ENCODE data around the gene GINS2. TPM values are rescaled to one million over a fixed set of nuclear protein-coding genes. Genes with fewer than 3 reads are reported as not detected.
A peak's percentile ranks its signal among the peaks of the same experiment; 100 is the strongest.

GINS2 gene
- total and polyA plus RNA-seq, 8 donors: 0.37 to 1.9 (median 0.79) TPM

DNA sequence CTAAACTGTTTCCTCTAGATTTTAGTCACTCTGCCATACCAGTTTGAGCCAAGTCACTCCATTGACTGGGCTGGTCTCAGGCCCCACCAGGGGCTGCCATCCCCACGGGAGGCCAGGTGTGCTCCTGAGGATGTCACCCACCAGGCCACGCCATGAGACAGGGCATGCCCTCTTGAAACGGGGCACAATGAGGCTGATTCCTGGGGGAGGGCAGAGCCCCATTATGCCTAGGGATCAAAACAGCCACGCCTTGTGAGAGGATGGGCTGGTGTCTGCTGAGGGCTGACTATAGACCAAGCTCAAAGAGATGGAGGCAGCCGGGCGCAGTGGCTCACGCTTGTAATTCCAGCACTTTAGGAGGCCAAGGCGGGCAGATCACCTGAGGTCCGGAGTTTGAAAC, 21.5 kb downstream of the GINS2 start:
- ATAC-seq (no peak), DNase-seq (peak in 1 of 6 donors; percentile 44), FAIRE-seq (no peak)
- peaks cover 15 to 86% (median 65%) of the 10 kb centered on the region in 3 donors for H3K36me3 ChIP-seq
- no peak overlapping the region for H3K4me3 ChIP-seq
- H3K27ac ChIP-seq: no peak overlapping the region
- no peaks in the 10 kb centered on the region for H3K27me3 ChIP-seq
- no peaks in the 10 kb centered on the region for H3K4me1 ChIP-seq
- WGBS, 2 donors: 92 to 99% methylated on average over 9 of the region's 9 CpGs
- TF ChIP-seq, protein P1, sequence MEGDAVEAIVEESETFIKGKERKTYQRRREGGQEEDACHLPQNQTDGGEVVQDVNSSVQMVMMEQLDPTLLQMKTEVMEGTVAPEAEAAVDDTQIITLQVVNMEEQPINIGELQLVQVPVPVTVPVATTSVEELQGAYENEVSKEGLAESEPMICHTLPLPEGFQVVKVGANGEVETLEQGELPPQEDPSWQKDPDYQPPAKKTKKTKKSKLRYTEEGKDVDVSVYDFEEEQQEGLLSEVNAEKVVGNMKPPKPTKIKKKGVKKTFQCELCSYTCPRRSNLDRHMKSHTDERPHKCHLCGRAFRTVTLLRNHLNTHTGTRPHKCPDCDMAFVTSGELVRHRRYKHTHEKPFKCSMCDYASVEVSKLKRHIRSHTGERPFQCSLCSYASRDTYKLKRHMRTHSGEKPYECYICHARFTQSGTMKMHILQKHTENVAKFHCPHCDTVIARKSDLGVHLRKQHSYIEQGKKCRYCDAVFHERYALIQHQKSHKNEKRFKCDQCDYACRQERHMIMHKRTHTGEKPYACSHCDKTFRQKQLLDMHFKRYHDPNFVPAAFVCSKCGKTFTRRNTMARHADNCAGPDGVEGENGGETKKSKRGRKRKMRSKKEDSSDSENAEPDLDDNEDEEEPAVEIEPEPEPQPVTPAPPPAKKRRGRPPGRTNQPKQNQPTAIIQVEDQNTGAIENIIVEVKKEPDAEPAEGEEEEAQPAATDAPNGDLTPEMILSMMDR (IDR thresholded peaks at IDR 0.05): no peak
- no peaks in the 10 kb centered on the region for H3K9me3 ChIP-seq
- intact Hi-C loops (cut with DNase I): loop anchor here in 1 of 3 donors (5.0 kb wide), 1 partner anchor 50 kb away; no protein-coding TSS in a partner anchor

DNA sequence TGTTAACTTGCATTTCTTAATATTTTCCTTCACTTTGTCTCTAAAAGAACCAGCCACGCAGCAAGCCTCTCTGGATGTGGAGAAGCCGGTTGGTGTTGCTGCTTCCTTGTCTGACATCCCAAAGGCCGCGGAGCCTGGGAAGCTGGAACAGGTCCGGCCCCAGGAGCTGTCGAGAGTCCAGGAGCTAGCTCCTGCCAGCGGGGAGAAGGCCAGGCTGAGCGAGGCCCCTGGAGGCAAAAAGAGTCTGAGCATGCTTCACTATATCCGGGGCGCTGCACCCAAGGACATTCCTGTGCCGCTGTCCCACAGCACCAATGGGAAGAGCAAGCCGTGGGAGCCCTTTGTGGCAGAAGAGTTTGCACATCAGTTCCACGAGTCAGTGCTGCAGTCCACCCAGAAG, 22.8 kb downstream of the GINS2 start:
- 93% methylated on average over 13 of the region's 13 CpGs for WGBS, 2 donors
- peaks cover 13 to 87% (median 74%) of the 10 kb centered on the region in 3 donors for H3K36me3 ChIP-seq
- no peak overlapping the region for H3K4me3 ChIP-seq
- intact Hi-C loops (cut with DNase I): loop anchor here in 1 of 3 donors (5.0 kb wide), 1 partner anchor 51 kb away; no protein-coding TSS in a partner anchor
- ATAC-seq: no peak
- H3K27me3 ChIP-seq: no peaks in the 10 kb centered on the region
- no peaks in the 10 kb centered on the region for H3K4me1 ChIP-seq
- TF ChIP-seq, protein P1 (IDR thresholded peaks at IDR 0.05): no peak
- FAIRE-seq: no peak
- no peak overlapping the region for H3K27ac ChIP-seq
- no peaks in the 10 kb centered on the region for H3K9me3 ChIP-seq
- DNase-seq: peak in 2 of 6 donors; percentile 49 to 57

DNA sequence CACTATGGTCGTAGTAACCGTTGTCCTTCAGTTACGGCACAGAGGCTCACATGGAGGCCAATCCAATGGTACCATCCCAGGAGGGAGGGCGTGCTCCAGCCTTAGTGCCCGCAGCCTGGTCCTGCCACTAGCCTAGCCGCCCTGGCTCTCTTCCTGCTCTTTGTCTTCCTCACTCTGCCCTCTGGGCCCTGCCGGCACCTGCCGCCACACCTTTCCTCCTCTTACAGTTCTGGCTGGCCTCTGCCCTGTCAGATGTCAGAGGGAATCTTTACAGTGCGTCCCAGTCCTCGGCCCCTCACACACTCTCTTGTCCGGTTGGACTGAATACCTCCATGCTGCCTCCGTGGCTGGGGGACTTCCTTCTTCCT, 23.4 kb downstream of the GINS2 start:
- 93 to 94% methylated on average over 12 of the region's 12 CpGs for WGBS, 2 donors
- FAIRE-seq: no peak
- TF ChIP-seq, protein P1 (IDR thresholded peaks at IDR 0.05): no peak
- H3K4me3 ChIP-seq: no peak overlapping the region
- H3K4me1 ChIP-seq: no peaks in the 10 kb centered on the region
- no peaks in the 10 kb centered on the region for H3K9me3 ChIP-seq
- H3K36me3 ChIP-seq: peaks cover 13 to 87% (median 75%) of the 10 kb centered on the region in 3 donors
- peak in 1 of 6 donors; percentile 44 for DNase-seq
- H3K27ac ChIP-seq: no peak overlapping the region
- intact Hi-C loops (cut with DNase I): loop anchor here in 1 of 3 donors (5.0 kb wide), 1 partner anchor 52 kb away; no protein-coding TSS in a partner anchor
- no peak for ATAC-seq
- no peaks in the 10 kb centered on the region for H3K27me3 ChIP-seq

DNA sequence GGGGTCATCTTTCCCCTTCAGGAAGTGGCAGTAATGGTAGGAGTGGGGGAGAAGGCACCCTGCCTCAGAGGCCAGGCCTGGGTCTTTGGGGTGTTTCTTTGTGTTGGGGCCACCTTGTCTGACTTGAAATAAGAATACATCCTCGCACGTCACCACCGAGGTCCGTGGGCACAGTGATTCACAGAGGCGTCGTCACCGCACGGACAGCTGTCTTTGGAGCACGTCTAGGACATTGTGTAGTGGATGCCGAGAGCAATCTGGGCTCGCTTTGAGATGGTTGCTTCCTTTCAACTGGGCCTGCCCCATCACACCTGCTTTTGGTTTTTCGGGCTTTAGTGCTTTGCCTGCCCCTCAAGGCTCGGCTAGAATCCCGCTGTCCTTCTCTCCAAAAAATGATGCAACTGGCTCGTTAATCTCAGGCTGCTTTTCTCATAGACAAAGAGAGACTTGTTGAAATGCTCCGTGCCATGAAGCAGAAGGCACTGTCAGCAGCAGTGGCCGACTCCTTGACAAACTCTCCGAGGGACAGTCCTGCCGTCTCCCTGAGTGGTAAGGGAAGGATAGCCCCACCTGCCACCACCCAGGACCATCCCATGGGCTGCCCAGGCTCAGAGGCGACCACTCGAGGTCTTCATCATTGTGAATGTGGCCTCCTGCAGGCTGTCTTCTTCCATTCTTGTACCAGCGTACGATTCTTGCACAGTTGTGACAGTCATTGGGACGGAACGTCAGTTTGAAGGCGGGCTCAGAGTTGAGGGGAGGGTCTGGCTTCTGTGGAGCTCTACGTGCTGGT, 24.0 kb downstream of the GINS2 start:
- TF ChIP-seq, protein P1 (IDR thresholded peaks at IDR 0.05): no peak
- no peaks in the 10 kb centered on the region for H3K4me1 ChIP-seq
- no peak overlapping the region for H3K27ac ChIP-seq
- no peak for ATAC-seq
- H3K27me3 ChIP-seq: no peaks in the 10 kb centered on the region
- H3K4me3 ChIP-seq: no peak overlapping the region
- intact Hi-C loops (cut with DNase I): loop anchor here in 1 of 3 donors (5.0 kb wide), 1 partner anchor 53 kb away; no protein-coding TSS in a partner anchor
- no peaks in the 10 kb centered on the region for H3K9me3 ChIP-seq
- FAIRE-seq: no peak
- WGBS, 2 donors: 93 to 95% methylated on average over 27 of the region's 27 CpGs
- peak in 2 of 6 donors; percentile 39 to 46 for DNase-seq
- peaks cover 13 to 87% (median 75%) of the 10 kb centered on the region in 3 donors for H3K36me3 ChIP-seq

DNA sequence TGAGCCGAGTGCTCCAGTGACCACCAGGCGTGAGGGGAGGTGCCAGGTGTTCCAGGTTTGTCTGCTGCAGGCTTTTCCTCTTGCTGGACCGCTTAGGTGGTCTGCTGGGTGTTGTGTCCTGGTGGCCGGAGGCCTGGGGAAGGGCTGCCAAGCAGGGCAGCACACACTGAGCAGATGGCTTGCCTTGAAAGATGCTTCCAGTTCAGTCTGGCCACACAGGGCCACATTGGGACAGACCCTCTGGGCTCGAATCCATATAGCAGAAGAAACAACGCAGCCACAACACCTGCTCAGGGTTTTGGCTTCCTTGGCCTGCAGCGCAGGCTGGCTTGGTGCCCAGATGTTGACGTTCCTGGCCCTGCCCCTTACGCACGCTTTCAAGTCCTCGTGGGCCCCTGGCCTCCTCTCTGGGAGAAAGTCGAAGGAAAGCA, 24.8 kb downstream of the GINS2 start:
- WGBS, 2 donors: 34 to 49% methylated on average over 12 of the region's 12 CpGs
- intact Hi-C loops (cut with DNase I): no loop called here
- FAIRE-seq (no peak), DNase-seq (peak; percentile 63 to 91 (median 80)), ATAC-seq (peak; percentile 55 to 75 (median 68))
- no peaks in the 10 kb centered on the region for H3K4me1 ChIP-seq
- H3K27ac ChIP-seq: no peak overlapping the region
- TF ChIP-seq, protein P1 (IDR thresholded peaks at IDR 0.05): no peak
- H3K4me3 ChIP-seq: no peak overlapping the region
- H3K27me3 ChIP-seq: no peaks in the 10 kb centered on the region
- H3K9me3 ChIP-seq: no peaks in the 10 kb centered on the region
- peaks cover 13 to 91% (median 74%) of the 10 kb centered on the region in 3 donors for H3K36me3 ChIP-seq

Measured in pancreas (tissue), 10 donors.